Activated T-cell treated with anti-CD3 and anti-CD28 coated beads, Interleukin-2, amount 50 U/mL, for 72 hours (primary cell): ENCODE results near the gene EDC4. TPM values are rescaled to one million over a fixed set of nuclear protein-coding genes. Genes with fewer than 3 reads are reported as not detected.

Source experiments
- ATAC-seq, 2 donors: fragments of 150-1000 bp; cut with Tn5 transposase; replicated peaks in 1 of 2; 2 replicates each; pipeline ENCODE4 v1.10.0; 2021; ENCODE audit warnings: moderate library complexity in 2 of 2, mild to moderate bottlenecking in 1 of 2
- DNase-seq, 2 donors: peaks; one replicate each; pipeline ENCODE4 v3.0.0; 2021 to 2022; ENCODE audit warnings: mixed read lengths in 1 of 2
- H3K27ac Mint-ChIP-seq: one replicate; pipeline ENCODE4 v1.8.0; 2022; ENCODE audit warnings: mild to moderate bottlenecking, moderate library complexity, mixed read lengths
- H3K27me3 Mint-ChIP-seq: one replicate; pipeline ENCODE4 v1.8.0; 2022; ENCODE audit warnings: low read depth, mixed read lengths
- H3K36me3 Mint-ChIP-seq, 2 donors: one replicate each; pipeline ENCODE4 v1.8.0; 2022; ENCODE audit warnings: mixed read lengths in 2 of 2, mild to moderate bottlenecking in 1 of 2; ENCODE audit not compliant: insufficient read depth in 2 of 2
- H3K4me1 Mint-ChIP-seq: one replicate; pipeline ENCODE4 v1.8.0; 2022; ENCODE audit warnings: low read depth, mixed read lengths
- H3K4me3 Mint-ChIP-seq, 2 donors: one replicate each; pipeline ENCODE4 v1.8.0; 2022; ENCODE audit warnings: mild to moderate bottlenecking in 2 of 2, mixed read lengths in 2 of 2, moderate library complexity in 2 of 2
- H3K9me3 Mint-ChIP-seq, 2 donors: one replicate each; pipeline ENCODE4 v1.8.0; 2022; ENCODE audit warnings: mixed read lengths in 2 of 2
- total RNA-seq, 2 donors: library from RNA; stranded (reverse); gene quantifications; one replicate each; pipeline ENCODE4 v1.2.3, GENCODE V29; 2022

The EDC4 gene
- total RNA-seq, 2 donors from 2014 or later: 82.9 to 86.4 TPM

- peak in 1 of 2 donors; percentile 3 for ATAC-seq
- H3K9me3 Mint-ChIP-seq: no peaks in the 10 kb centered on the region
- DNase-seq: no peak
Observed at GRCh38 chr16:67873435-67874370, 851 bp downstream of the EDC4 start.

GRCh38 chr16:67874372-67874771 is 1.5 kb downstream of the EDC4 start:
- Mint-ChIP-seq H3K4me1 (peaks cover 32% of the 10 kb centered on the region), H3K27ac (peak overlapping the region; percentile 80), H3K9me3 (no peaks in the 10 kb centered on the region), H3K27me3 (no peaks in the 10 kb centered on the region), H3K36me3 (peaks cover 2 to 17% of the 10 kb centered on the region in 2 donors), H3K4me3 (peak overlapping the region; percentile 92 to 93)
- DNase-seq (no peak), ATAC-seq (no peak)

More at GRCh38 chr16:67873435-67874370, 851 bp downstream of the EDC4 start:
- peaks cover 32% of the 10 kb centered on the region for H3K4me1 Mint-ChIP-seq
- peak overlapping the region; percentile 80 for H3K27ac Mint-ChIP-seq
- H3K36me3 Mint-ChIP-seq: peaks cover 2 to 15% of the 10 kb centered on the region in 2 donors
- H3K4me3 Mint-ChIP-seq: peak overlapping the region; percentile 92 to 93
- H3K27me3 Mint-ChIP-seq: no peaks in the 10 kb centered on the region

- H3K27ac Mint-ChIP-seq: no peak overlapping the region
Observed at GRCh38 chr16:67877064-67877463, 4.2 kb downstream of the EDC4 start.

GRCh38 chr16:67878232-67878631 is 5.4 kb downstream of the EDC4 start:
- ATAC-seq (no peak), DNase-seq (no peak)
- no peak overlapping the region for H3K27ac Mint-ChIP-seq
- peaks cover 26% of the 10 kb centered on the region for H3K4me1 Mint-ChIP-seq
- H3K4me3 Mint-ChIP-seq: no peak overlapping the region
- peaks cover 7 to 14% of the 10 kb centered on the region in 2 donors for H3K36me3 Mint-ChIP-seq
- H3K9me3 Mint-ChIP-seq: no peaks in the 10 kb centered on the region
- H3K27me3 Mint-ChIP-seq: no peaks in the 10 kb centered on the region

More at GRCh38 chr16:67877064-67877463, 4.2 kb downstream of the EDC4 start:
- DNase-seq (no peak), ATAC-seq (no peak)
- H3K9me3 Mint-ChIP-seq: no peaks in the 10 kb centered on the region
- no peaks in the 10 kb centered on the region for H3K27me3 Mint-ChIP-seq
- peaks cover 7 to 14% of the 10 kb centered on the region in 2 donors for H3K36me3 Mint-ChIP-seq
- no peak overlapping the region for H3K4me3 Mint-ChIP-seq
- H3K4me1 Mint-ChIP-seq: peaks cover 32% of the 10 kb centered on the region

- Mint-ChIP-seq H3K36me3 (peaks cover 6 to 15% of the 10 kb centered on the region in 2 donors), H3K27me3 (no peaks in the 10 kb centered on the region), H3K4me3 (no peak overlapping the region)
Observed at GRCh38 chr16:67878846-67879245, 6.0 kb downstream of the EDC4 start.

GRCh38 chr16:67879462-67879861 is 6.6 kb downstream of the EDC4 start:
- H3K27me3 Mint-ChIP-seq: no peaks in the 10 kb centered on the region
- H3K36me3 Mint-ChIP-seq: peaks cover 6 to 16% of the 10 kb centered on the region in 2 donors
- DNase-seq: no peak
- no peaks in the 10 kb centered on the region for H3K9me3 Mint-ChIP-seq
- ATAC-seq: no peak
- H3K4me1 Mint-ChIP-seq: peaks cover 20% of the 10 kb centered on the region
- no peak overlapping the region for H3K4me3 Mint-ChIP-seq
- no peak overlapping the region for H3K27ac Mint-ChIP-seq

More at GRCh38 chr16:67878846-67879245, 6.0 kb downstream of the EDC4 start:
- H3K27ac Mint-ChIP-seq: no peak overlapping the region
- ATAC-seq (no peak), DNase-seq (no peak)
- no peaks in the 10 kb centered on the region for H3K9me3 Mint-ChIP-seq
- H3K4me1 Mint-ChIP-seq: peaks cover 26% of the 10 kb centered on the region

- Mint-ChIP-seq H3K27me3 (no peaks in the 10 kb centered on the region), H3K27ac (no peak overlapping the region)
Observed at GRCh38 chr16:67879936-67880335, 7.1 kb downstream of the EDC4 start.

GRCh38 chr16:67880584-67880983 is 7.7 kb downstream of the EDC4 start:
- DNase-seq: no peak
- no peak for ATAC-seq
- Mint-ChIP-seq H3K36me3 (peaks cover 6 to 15% of the 10 kb centered on the region in 2 donors), H3K27me3 (no peaks in the 10 kb centered on the region), H3K4me3 (no peak overlapping the region), H3K4me1 (peaks cover 8% of the 10 kb centered on the region), H3K27ac (no peak overlapping the region), H3K9me3 (no peaks in the 10 kb centered on the region)

More at GRCh38 chr16:67879936-67880335, 7.1 kb downstream of the EDC4 start:
- ATAC-seq (no peak), DNase-seq (no peak)
- Mint-ChIP-seq H3K4me3 (no peak overlapping the region), H3K9me3 (no peaks in the 10 kb centered on the region), H3K36me3 (peaks cover 6 to 16% of the 10 kb centered on the region in 2 donors), H3K4me1 (peaks cover 15% of the 10 kb centered on the region)

GRCh38 chr16:67881621-67882161 is 8.8 kb downstream of the EDC4 start:
- H3K4me3 Mint-ChIP-seq: no peak overlapping the region
- H3K36me3 Mint-ChIP-seq: peaks cover 6 to 10% of the 10 kb centered on the region in 2 donors
- ATAC-seq (no peak), DNase-seq (no peak)
- no peaks in the 10 kb centered on the region for H3K9me3 Mint-ChIP-seq
- H3K4me1 Mint-ChIP-seq: peaks cover 5% of the 10 kb centered on the region
- no peaks in the 10 kb centered on the region for H3K27me3 Mint-ChIP-seq
- H3K27ac Mint-ChIP-seq: no peak overlapping the region

- Mint-ChIP-seq H3K27me3 (no peaks in the 10 kb centered on the region), H3K9me3 (no peaks in the 10 kb centered on the region), H3K36me3 (peaks cover 6 to 10% of the 10 kb centered on the region in 2 donors), H3K4me1 (peaks cover 5% of the 10 kb centered on the region), H3K4me3 (no peak overlapping the region), H3K27ac (no peak overlapping the region)
- no peak for ATAC-seq
- no peak for DNase-seq
Observed at GRCh38 chr16:67882374-67883145, 9.7 kb downstream of the EDC4 start.

- DNase-seq (no peak), ATAC-seq (peak; percentile 6 to 23)
- Mint-ChIP-seq H3K4me3 (no peak overlapping the region), H3K4me1 (peaks cover 5% of the 10 kb centered on the region), H3K9me3 (no peaks in the 10 kb centered on the region), H3K27me3 (no peaks in the 10 kb centered on the region), H3K36me3 (peaks cover 6 to 10% of the 10 kb centered on the region in 2 donors), H3K27ac (no peak overlapping the region)
Observed at GRCh38 chr16:67883146-67883871, 10.5 kb downstream of the EDC4 start.

- no peak overlapping the region for H3K27ac Mint-ChIP-seq
- peaks cover 6 to 10% of the 10 kb centered on the region in 2 donors for H3K36me3 Mint-ChIP-seq
- peak; percentile 80 to 81 for ATAC-seq
Observed at GRCh38 chr16:67883872-67884261, 11.0 kb downstream of the EDC4 start.

More at GRCh38 chr16:67883872-67884261, 11.0 kb downstream of the EDC4 start:
- H3K4me1 Mint-ChIP-seq: peaks cover 5% of the 10 kb centered on the region
- no peaks in the 10 kb centered on the region for H3K9me3 Mint-ChIP-seq
- no peaks in the 10 kb centered on the region for H3K27me3 Mint-ChIP-seq
- H3K4me3 Mint-ChIP-seq: no peak overlapping the region
- peak; percentile 78 to 85 for DNase-seq
